Dendritic cell treated with granulocyte-macrophage colony-stimulating factor and Interleukin-4, amounts not matched to agents 40 ng/mL and 50 ng/mL, for 4 days (primary cell): Measurements from ENCODE around the gene OR5AR1.
"Not testable (repeated sequence)": the region's sequence is repeated elsewhere in the genome, so short reads cannot be mapped to it uniquely, and the experiment has no call there.

ENCODE experiments used
- H3K27ac Mint-ChIP-seq: one replicate; pipeline ENCODE4 v1.8.0; 2022; ENCODE audit warnings: mild to moderate bottlenecking, mixed read lengths
- H3K27me3 Mint-ChIP-seq: one replicate; pipeline ENCODE4 v1.8.0; 2022; ENCODE audit warnings: mild to moderate bottlenecking, mixed read lengths
- H3K36me3 Mint-ChIP-seq: one replicate; pipeline ENCODE4 v1.8.0; 2022; ENCODE audit warnings: low read depth, mixed read lengths
- H3K4me1 Mint-ChIP-seq: one replicate; pipeline ENCODE4 v1.8.0; 2022; ENCODE audit warnings: low read depth, mixed read lengths
- H3K4me3 Mint-ChIP-seq: one replicate; pipeline ENCODE4 v1.8.0; 2022; ENCODE audit warnings: mild to moderate bottlenecking, moderate library complexity, mixed read lengths
- H3K9me3 Mint-ChIP-seq: one replicate; pipeline ENCODE4 v1.8.0; 2022; ENCODE audit warnings: mixed read lengths
- intact Hi-C: fragments of 100-400 bp; cut with micrococcal nuclease; formaldehyde crosslinking; loops from one replicate; pipeline ENCODE4 v1.15.0; 2022

The OR5AR1 gene

GRCh38 chr11:56663386-56663785 lies at the start of gene OR5AR1:
TSS of gene OR5AR1 (plus strand) at chr11:56663686. CDS start at chr11:56663686, 0 bp downstream.
- intact Hi-C loops = no loop called here
- no peak within 1 kb of the TSS for H3K27ac Mint-ChIP-seq

GRCh38 chr11:56624661-56625110 lies 38.8 kb upstream of the OR5AR1 start:
- Mint-ChIP-seq H3K27ac (no peak overlapping the region), H3K36me3 (no peaks in the 10 kb centered on the region), H3K4me3 (no peak overlapping the region), H3K27me3 (no peaks in the 10 kb centered on the region), H3K4me1 (no peaks in the 10 kb centered on the region), H3K9me3 (no peaks in the 10 kb centered on the region)
- intact Hi-C loops = no loop called here

More at GRCh38 chr11:56663386-56663785, at the start of gene OR5AR1:
- Mint-ChIP-seq H3K27me3 (no peaks in the 10 kb centered on the region), H3K4me1 (no peaks in the 10 kb centered on the region), H3K9me3 (no peaks in the 10 kb centered on the region), H3K4me3 (no peak within 1 kb of the TSS), H3K36me3 (no peaks in the 10 kb centered on the region)

GRCh38 chr11:56625946-56626345 lies 37.5 kb upstream of the OR5AR1 start:
- H3K36me3 Mint-ChIP-seq = no peaks in the 10 kb centered on the region
- no peaks in the 10 kb centered on the region for H3K27me3 Mint-ChIP-seq
- H3K9me3 Mint-ChIP-seq = no peaks in the 10 kb centered on the region
- H3K4me1 Mint-ChIP-seq = no peaks in the 10 kb centered on the region
- H3K27ac Mint-ChIP-seq = no peak overlapping the region
- no peak overlapping the region for H3K4me3 Mint-ChIP-seq
- intact Hi-C loops = no loop called here

- intact Hi-C loops = no loop called here
- Mint-ChIP-seq H3K4me3 (no peak overlapping the region), H3K36me3 (no peaks in the 10 kb centered on the region), H3K27me3 (no peaks in the 10 kb centered on the region), H3K9me3 (no peaks in the 10 kb centered on the region), H3K27ac (no peak overlapping the region), H3K4me1 (no peaks in the 10 kb centered on the region)
Observed at GRCh38 chr11:56632329-56632728, 31.2 kb upstream of the OR5AR1 start.

- Mint-ChIP-seq H3K27me3 (no peaks in the 10 kb centered on the region), H3K36me3 (no peaks in the 10 kb centered on the region), H3K27ac (no peak overlapping the region), H3K4me1 (no peaks in the 10 kb centered on the region), H3K9me3 (peaks cover 4% of the 10 kb centered on the region), H3K4me3 (no peak overlapping the region)
- intact Hi-C loops = no loop called here
Observed at GRCh38 chr11:56636861-56637260, 26.6 kb upstream of the OR5AR1 start.

- no peaks in the 10 kb centered on the region for H3K36me3 Mint-ChIP-seq
Observed at GRCh38 chr11:56637500-56637899, 26.0 kb upstream of the OR5AR1 start.

GRCh38 chr11:56642339-56642738 lies 21.1 kb upstream of the OR5AR1 start, which contains the start of gene OR5AP2:
TSS of gene OR5AP2 (minus strand) at chr11:56642439. CDS start at chr11:56642439, 0 bp downstream.
- peaks cover 20% of the 10 kb centered on the region for H3K9me3 Mint-ChIP-seq
- intact Hi-C loops = no loop called here
- H3K4me1 Mint-ChIP-seq = no peaks in the 10 kb centered on the region
- H3K27me3 Mint-ChIP-seq = no peaks in the 10 kb centered on the region
- H3K27ac Mint-ChIP-seq = no peak within 1 kb of the TSS
- no peaks in the 10 kb centered on the region for H3K36me3 Mint-ChIP-seq
- no peak within 1 kb of the TSS for H3K4me3 Mint-ChIP-seq

More at GRCh38 chr11:56637500-56637899, 26.0 kb upstream of the OR5AR1 start:
- no peaks in the 10 kb centered on the region for H3K4me1 Mint-ChIP-seq
- peaks cover 8% of the 10 kb centered on the region for H3K9me3 Mint-ChIP-seq
- no peak overlapping the region for H3K27ac Mint-ChIP-seq
- H3K27me3 Mint-ChIP-seq = no peaks in the 10 kb centered on the region
- H3K4me3 Mint-ChIP-seq = no peak overlapping the region
- intact Hi-C loops = no loop called here

GRCh38 chr11:56659755-56660154 lies 3.7 kb upstream of the OR5AR1 start:
- Mint-ChIP-seq H3K4me3 (no peak overlapping the region), H3K4me1 (no peaks in the 10 kb centered on the region), H3K27me3 (no peaks in the 10 kb centered on the region), H3K27ac (no peak overlapping the region), H3K9me3 (no peaks in the 10 kb centered on the region), H3K36me3 (no peaks in the 10 kb centered on the region)
- intact Hi-C loops = no loop called here

- H3K9me3 Mint-ChIP-seq = peaks cover 2% of the 10 kb centered on the region
Observed at GRCh38 chr11:56670984-56671383, 7.5 kb downstream of the OR5AR1 start.

GRCh38 chr11:56688554-56689100 lies 25.1 kb downstream of the OR5AR1 start:
- no peak overlapping the region for H3K4me3 Mint-ChIP-seq
- H3K9me3 Mint-ChIP-seq = peaks cover 10% of the 10 kb centered on the region
- no peaks in the 10 kb centered on the region for H3K36me3 Mint-ChIP-seq
- no peak overlapping the region for H3K27ac Mint-ChIP-seq
- H3K27me3 Mint-ChIP-seq = no peaks in the 10 kb centered on the region
- intact Hi-C loops = no loop called here
- H3K4me1 Mint-ChIP-seq = no peaks in the 10 kb centered on the region

More at GRCh38 chr11:56670984-56671383, 7.5 kb downstream of the OR5AR1 start:
- no peaks in the 10 kb centered on the region for H3K4me1 Mint-ChIP-seq
- H3K4me3 Mint-ChIP-seq = no peak overlapping the region
- H3K27ac Mint-ChIP-seq = no peak overlapping the region
- no peaks in the 10 kb centered on the region for H3K36me3 Mint-ChIP-seq
- H3K27me3 Mint-ChIP-seq = no peaks in the 10 kb centered on the region
- intact Hi-C loops = no loop called here

- H3K27ac Mint-ChIP-seq, H3K4me1 Mint-ChIP-seq, H3K27me3 Mint-ChIP-seq, H3K9me3 Mint-ChIP-seq, H3K4me3 Mint-ChIP-seq, H3K36me3 Mint-ChIP-seq, intact Hi-C loops: not testable (repeated sequence)
Observed at GRCh38 chr11:56691179-56691578, 27.7 kb downstream of the OR5AR1 start.

- Mint-ChIP-seq H3K4me3 (no peak overlapping the region), H3K36me3 (no peaks in the 10 kb centered on the region), H3K9me3 (no peaks in the 10 kb centered on the region), H3K27me3 (no peaks in the 10 kb centered on the region), H3K27ac (no peak overlapping the region), H3K4me1 (no peaks in the 10 kb centered on the region)
- intact Hi-C loops = no loop called here
Observed at GRCh38 chr11:56693428-56693827, 29.9 kb downstream of the OR5AR1 start.

- no peaks in the 10 kb centered on the region for H3K9me3 Mint-ChIP-seq
- H3K4me3 Mint-ChIP-seq = no peak within 1 kb of the TSS
- H3K27me3 Mint-ChIP-seq = no peaks in the 10 kb centered on the region
- no peak within 1 kb of the TSS for H3K27ac Mint-ChIP-seq
- H3K36me3 Mint-ChIP-seq = no peaks in the 10 kb centered on the region
- intact Hi-C loops = no loop called here
- no peaks in the 10 kb centered on the region for H3K4me1 Mint-ChIP-seq
Observed at GRCh38 chr11:56698795-56699194, 35.3 kb downstream of the OR5AR1 start, which contains the start of gene OR9G1. TSS of gene OR9G1 (plus strand) at chr11:56699095. CDS start at chr11:56700388, 1,293 bp downstream.

GRCh38 chr11:56700242-56700913 lies 36.9 kb downstream of the OR5AR1 start:
- intact Hi-C loops = no loop called here
- Mint-ChIP-seq H3K4me3 (no peak overlapping the region), H3K9me3 (no peaks in the 10 kb centered on the region), H3K4me1 (no peaks in the 10 kb centered on the region), H3K27ac (no peak overlapping the region), H3K27me3 (no peaks in the 10 kb centered on the region), H3K36me3 (no peaks in the 10 kb centered on the region)
